ENCODE results near the gene NCEH1. TPM values are rescaled to one million over a fixed set of nuclear protein-coding genes. Genes with fewer than 3 reads are reported as not detected.

The NCEH1 gene
- total and polyA plus RNA-seq, 10 of the 15 experiments (the other 5 are each of a cell fraction or from before 2014, with no cell fraction given): 1.8 to 8.1 (median 4.5) TPM

- TF ChIP-seq E2F4 (IDR thresholded peaks at IDR 0.05; ENCODE audit: low read depth, low read length): peak; percentile 94
- TF ChIP-seq PML (IDR thresholded peaks at IDR 0.05; ENCODE audit: low read length): peak; percentile 63; the same call in 1 of the 2 replicates
- TF ChIP-seq FOS (IDR thresholded peaks at IDR 0.05; ENCODE audit: borderline replicate concordance, extremely low read depth, insufficient read length): peak; percentile 67
- no peak for TF ChIP-seq BRCA1 (IDR thresholded peaks at IDR 0.05; ENCODE audit: low read depth, low read length)
- TF ChIP-seq SREBF1 (IDR thresholded peaks at IDR 0.05; ENCODE audit: low read length): no peak
- no peak for TF ChIP-seq ATF3 (IDR thresholded peaks at IDR 0.05; ENCODE audit: borderline replicate concordance, extremely low read depth, low read depth, low read length)
- TF ChIP-seq RELB (IDR thresholded peaks at IDR 0.05; ENCODE audit: low read depth): peak; percentile 93
- TF ChIP-seq ZBTB4 (CRISPR knock-in tag; IDR thresholded peaks at IDR 0.05): no peak
- peak; percentile 52; the same call in 1 of the 2 replicates for TF ChIP-seq TCF3 (IDR thresholded peaks at IDR 0.05; ENCODE audit: borderline replicate concordance, insufficient read depth, low read depth, low read length)
- no peak; the same call in 1 of the 2 replicates for TF ChIP-seq LARP7 (IDR thresholded peaks at IDR 0.05)
- TF ChIP-seq KDM1A (IDR thresholded peaks at IDR 0.05; ENCODE audit: borderline replicate concordance): no peak
- TF ChIP-seq POLR2A (IDR thresholded peaks at IDR 0.05; ENCODE audit: low read depth, low read length): peak; percentile 72
- no peak for TF ChIP-seq SPI1 (IDR thresholded peaks at IDR 0.05; ENCODE audit: borderline replicate concordance, insufficient read depth, low read depth, low read length)
- no peak; the same call in 1 of the 2 replicates for TF ChIP-seq HDGF (IDR thresholded peaks at IDR 0.05)
- no peak for TF ChIP-seq RAD51 (IDR thresholded peaks at IDR 0.05)
- peak; percentile 65 to 85 (median 76); a peak in 5 of 6 replicates for TF ChIP-seq CTCF (IDR thresholded peaks at IDR 0.05 in 2 of 3, conservative IDR thresholded peaks at IDR 0.05 in 1 of 3; ENCODE audit: control insufficient read depth in 2 of 3, extremely low read depth in 1 of 3, insufficient read depth in 1 of 3, low read depth in 3 of 3, low read length in 3 of 3)
- no peak for TF ChIP-seq NFXL1 (IDR thresholded peaks at IDR 0.05; ENCODE audit: borderline replicate concordance)
- no peak for TF ChIP-seq ZNF217 (IDR thresholded peaks at IDR 0.05)
- TF ChIP-seq HCFC1 (IDR thresholded peaks at IDR 0.05; ENCODE audit: low read length): peak; percentile 36
- TF ChIP-seq CHD2 (IDR thresholded peaks at IDR 0.05; ENCODE audit: borderline replicate concordance, low read depth, low read length): peak; percentile 83; the same call in 1 of the 2 replicates
- TF ChIP-seq ZNF622 (IDR thresholded peaks at IDR 0.05): no peak
- peak in 1 of 2 experiments; percentile 42 for TF ChIP-seq IKZF2 (IDR thresholded peaks at IDR 0.05)
- no peak; the same call in 1 of the 2 replicates for TF ChIP-seq ZNF207 (IDR thresholded peaks at IDR 0.05; ENCODE audit: borderline replicate concordance)
Observed at GRCh38 chr3:172750368-172751174, 39.7 kb upstream of the NCEH1 start, which contains the start of gene ECT2 (continued).
